ENCODE measurements around the gene RIPK3.
A peak's percentile ranks its signal among the peaks of the same experiment; 100 is the strongest.
"Not testable (repeated sequence)": the region's sequence is repeated elsewhere in the genome, so short reads cannot be mapped to it uniquely, and the experiment has no call there.

The RIPK3 gene

GRCh38 chr14:24339284-24340151, at the start of gene RIPK3:
TSS of gene RIPK3 (minus strand) at chr14:24339991. CDS start at chr14:24339826, 165 bp downstream.
- peak in 1 of 2 donors; percentile 51 for DNase-seq (ENCODE audit: low read depth in 2 of 2)

DNA sequence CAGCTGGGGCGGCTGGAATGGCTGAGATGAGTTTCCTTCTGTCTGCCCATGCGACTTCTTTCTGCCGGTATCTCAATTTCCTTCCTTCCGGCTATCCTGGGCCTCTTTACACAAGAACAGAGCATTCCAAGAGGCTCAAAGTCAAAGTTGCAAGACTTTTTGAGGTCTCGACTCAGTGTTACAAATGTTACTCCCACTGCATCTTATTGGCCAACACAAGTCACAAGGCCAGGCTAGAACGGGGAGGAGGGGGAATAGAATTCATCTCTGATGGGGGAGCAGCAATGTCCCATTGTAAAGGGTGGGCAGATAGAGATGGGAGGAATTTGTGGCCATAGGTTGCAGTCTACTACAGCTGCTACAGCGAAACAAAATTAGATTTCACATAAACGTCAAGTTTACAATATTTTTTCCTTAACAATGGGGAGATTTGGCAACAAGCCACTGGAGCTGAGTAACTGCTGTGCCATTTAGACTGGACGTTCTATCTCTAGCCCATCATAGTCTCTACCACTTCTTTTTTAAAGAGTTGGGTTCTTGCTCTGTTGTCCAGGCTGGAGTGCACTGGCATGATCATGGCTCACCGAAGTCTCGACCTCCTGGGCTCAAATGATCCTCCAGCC, 49.5 kb upstream of the RIPK3 start:
- no peak for DNase-seq (ENCODE audit: low read depth in 2 of 2)

DNA sequence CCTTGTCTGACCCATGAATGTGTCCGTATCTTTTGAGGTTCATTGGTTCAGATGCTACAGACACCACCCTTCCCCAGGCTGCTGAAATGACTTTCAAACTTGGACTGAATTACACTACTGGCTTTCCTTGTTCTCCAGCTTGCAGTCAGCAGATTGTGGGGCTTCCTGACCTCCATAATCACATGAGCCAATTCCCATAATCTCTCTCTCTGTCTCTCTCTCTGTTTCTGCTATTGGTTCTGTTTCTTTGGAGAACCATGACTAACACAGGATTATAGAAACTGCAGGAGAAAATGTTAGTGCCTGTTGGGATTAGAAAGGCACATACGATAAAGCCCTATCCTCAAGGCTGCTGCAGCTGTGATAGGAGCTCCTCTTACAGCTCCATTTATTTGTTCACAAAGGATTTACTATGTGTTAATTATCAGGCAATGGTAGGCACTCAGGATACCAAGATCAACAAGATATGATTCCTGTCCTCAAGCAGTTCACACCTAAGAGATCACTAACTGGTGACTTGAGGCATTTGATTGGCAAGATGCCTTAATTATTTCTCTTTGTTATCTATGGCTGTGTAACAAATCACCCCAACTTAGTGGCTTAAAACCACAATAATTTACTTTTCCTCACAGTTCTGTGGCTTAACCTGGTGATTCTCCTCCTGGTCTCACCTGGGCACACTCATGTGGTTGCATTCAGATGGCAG, 48.8 kb upstream of the RIPK3 start:
- DNase-seq (ENCODE audit: low read depth in 2 of 2), result no peak

- not testable (repeated sequence) for DNase-seq (ENCODE audit: low read depth in 2 of 2)
These were observed 47.8 kb upstream of the RIPK3 start for GRCh38 chr14:24387579-24387978.

- DNase-seq (ENCODE audit: low read depth in 2 of 2), result no peak
These were observed 47.2 kb upstream of the RIPK3 start for GRCh38 chr14:24387009-24387345.

- no peak for DNase-seq (ENCODE audit: low read depth in 2 of 2)
These were observed 45.7 kb upstream of the RIPK3 start for GRCh38 chr14:24385524-24385923.

GRCh38 chr14:24384169-24384568, 44.4 kb upstream of the RIPK3 start:
- no peak for DNase-seq (ENCODE audit: low read depth in 2 of 2)

GRCh38 chr14:24382064-24382371, 42.2 kb upstream of the RIPK3 start:
- no peak for DNase-seq (ENCODE audit: low read depth in 2 of 2)

- DNase-seq (ENCODE audit: low read depth in 2 of 2), result no peak
These were observed 41.7 kb upstream of the RIPK3 start for GRCh38 chr14:24381363-24382063.

DNA sequence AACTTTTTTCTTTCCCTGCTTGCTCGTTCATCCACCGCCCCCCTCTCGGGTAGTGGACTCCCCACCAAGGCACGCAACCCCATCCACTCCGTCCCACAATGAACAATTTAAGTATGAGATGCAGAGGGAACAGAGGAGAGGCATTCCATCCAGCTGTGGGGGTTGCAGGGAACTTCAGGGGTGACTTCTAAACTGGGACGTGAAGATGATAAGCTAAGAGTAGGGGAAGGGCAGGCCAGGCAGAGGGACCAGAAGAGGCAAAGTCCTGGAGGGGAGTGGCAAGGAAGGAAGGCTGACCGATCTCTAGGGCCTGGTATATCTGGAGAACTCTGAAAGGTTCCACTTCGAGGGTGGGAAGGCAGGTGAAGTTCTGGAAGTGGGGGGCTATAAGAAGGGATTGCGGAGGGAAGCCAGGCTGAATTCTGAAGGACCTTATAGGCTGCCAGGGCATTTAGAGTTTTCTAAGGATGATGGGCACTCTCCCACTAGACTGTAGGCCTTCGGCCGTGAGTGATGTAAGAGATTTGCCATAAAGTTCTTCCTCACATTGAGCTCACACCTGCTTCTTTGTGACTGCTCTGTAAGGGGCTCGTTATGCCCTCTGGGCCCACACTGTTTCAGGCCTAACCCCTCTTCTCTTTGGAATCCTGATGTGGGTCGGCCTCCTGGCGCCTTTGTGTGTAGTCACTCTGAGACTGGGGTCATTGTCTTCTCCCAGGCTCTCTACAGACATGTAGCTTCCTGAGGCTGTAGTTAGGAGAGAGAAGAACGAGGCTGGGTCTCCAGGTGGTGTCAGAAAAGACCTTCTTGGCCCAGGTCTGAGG, 40.3 kb upstream of the RIPK3 start:
- no peak for DNase-seq (ENCODE audit: low read depth in 2 of 2)

DNA sequence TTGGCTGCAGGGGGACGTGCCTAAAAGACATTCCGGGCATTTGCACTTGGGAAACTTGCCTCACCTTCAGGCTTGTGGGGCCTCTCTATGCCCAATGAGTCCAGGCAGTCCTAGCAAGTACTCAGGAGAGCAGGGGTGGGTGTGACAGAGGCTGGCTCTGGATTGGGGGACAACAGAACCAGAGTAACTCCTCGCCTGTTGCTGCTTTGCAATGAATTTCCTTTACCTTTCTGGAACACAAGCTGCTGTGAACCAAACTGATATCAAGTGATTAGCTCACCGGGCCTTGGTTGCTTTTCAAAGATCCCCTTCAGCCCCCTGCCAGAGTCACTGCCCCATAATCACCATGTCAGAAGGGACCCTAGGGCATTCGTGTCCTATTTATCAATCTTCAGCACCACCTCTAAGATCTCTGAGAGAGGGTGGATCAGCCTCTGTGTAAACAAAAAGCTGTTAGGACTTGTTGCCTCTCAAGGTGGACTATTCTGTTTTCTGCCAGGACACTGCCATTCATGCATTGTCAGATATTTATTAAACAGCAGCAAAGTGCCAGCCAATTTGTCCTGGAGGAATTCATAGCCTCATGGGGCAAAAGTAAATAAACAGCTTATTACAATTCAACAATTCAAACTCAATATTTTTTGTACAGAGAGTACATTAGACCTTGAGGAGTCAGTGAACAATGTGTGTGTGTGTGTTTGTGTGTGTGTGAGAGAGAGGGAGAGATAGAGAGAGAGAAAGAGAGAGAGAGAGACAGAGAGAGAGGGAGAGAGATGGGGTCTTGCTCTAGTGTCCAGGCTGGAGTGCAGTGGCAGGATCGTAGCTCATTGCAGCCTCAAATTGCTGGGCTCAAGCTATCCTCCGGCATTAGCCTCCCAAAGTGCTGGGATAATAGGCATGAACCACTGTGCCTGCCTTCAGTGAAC, 39.5 kb upstream of the RIPK3 start:
- no peak for DNase-seq (ENCODE audit: low read depth in 2 of 2)

- DNase-seq (ENCODE audit: low read depth in 2 of 2), result no peak
These were observed 38.5 kb upstream of the RIPK3 start for GRCh38 chr14:24378327-24378726.

GRCh38 chr14:24377657-24378056, 37.9 kb upstream of the RIPK3 start:
- DNase-seq (ENCODE audit: low read depth in 2 of 2), result no peak

GRCh38 chr14:24377126-24377525, 37.3 kb upstream of the RIPK3 start:
- DNase-seq (ENCODE audit: low read depth in 2 of 2), result no peak

DNA sequence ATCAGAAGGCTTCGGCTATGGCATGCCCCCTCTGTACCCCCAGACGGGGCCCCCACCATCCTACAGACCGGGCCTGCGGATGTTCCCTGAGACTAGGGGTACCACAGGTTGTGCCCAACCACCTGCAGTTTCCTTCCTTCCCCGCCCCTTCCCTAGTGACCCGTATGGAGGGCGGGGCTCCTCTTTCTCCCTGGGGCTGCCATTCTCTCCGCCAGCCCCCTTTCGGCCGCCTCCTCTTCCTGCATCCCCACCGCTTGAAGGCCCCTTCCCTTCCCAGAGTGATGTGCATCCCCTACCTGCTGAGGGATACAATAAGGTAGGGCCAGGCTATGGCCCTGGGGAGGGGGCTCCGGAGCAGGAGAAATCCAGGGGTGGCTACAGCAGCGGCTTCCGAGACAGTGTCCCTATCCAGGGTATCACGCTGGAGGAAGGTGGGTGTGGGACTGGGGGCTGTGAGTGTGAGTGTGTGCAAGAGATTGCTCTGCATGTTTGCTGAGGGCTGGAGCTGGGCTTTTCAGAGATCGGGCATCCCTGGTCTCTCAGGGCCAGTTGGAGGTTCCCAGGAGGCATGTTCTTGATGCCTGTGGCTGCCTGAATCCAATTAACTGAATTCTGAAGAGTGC, 36.8 kb upstream of the RIPK3 start:
- DNase-seq (ENCODE audit: low read depth in 2 of 2), result no peak

- no peak for DNase-seq (ENCODE audit: low read depth in 2 of 2)
These were observed 33.1 kb upstream of the RIPK3 start for GRCh38 chr14:24372701-24373416.

- DNase-seq (ENCODE audit: low read depth in 2 of 2), result not testable (repeated sequence)
These were observed 31.8 kb upstream of the RIPK3 start for GRCh38 chr14:24371605-24372004.

GRCh38 chr14:24370748-24371147, 31.0 kb upstream of the RIPK3 start:
- no peak for DNase-seq (ENCODE audit: low read depth in 2 of 2)
